Effector memory CD8-positive, alpha-beta T cell (primary cell): Measurements from ENCODE around the gene PTGDS.

Experiments
- ATAC-seq: fragments of 150-1000 bp; cut with Tn5 transposase; replicated peaks from 2 replicates; pipeline ENCODE4 v1.10.0; 2021; ENCODE audit warnings: mild to moderate bottlenecking, moderate library complexity
- DNase-seq, 3 experiments: peaks; one replicate each; pipeline ENCODE4 v3.0.0; 2021
- H3K27ac Mint-ChIP-seq, 2 donors: one replicate each; pipeline ENCODE4 v1.8.0; 2022; ENCODE audit warnings: mild to moderate bottlenecking in 2 of 2, mixed read lengths in 2 of 2, moderate library complexity in 2 of 2
- H3K27me3 Mint-ChIP-seq, 2 donors: one replicate each; pipeline ENCODE4 v1.8.0; 2022; ENCODE audit warnings: mixed read lengths in 2 of 2
- H3K36me3 Mint-ChIP-seq: one replicate; pipeline ENCODE4 v1.8.0; 2022; ENCODE audit warnings: mild to moderate bottlenecking, moderate library complexity, mixed read lengths; ENCODE audit not compliant: insufficient read depth
- H3K4me1 Mint-ChIP-seq, 2 donors: one replicate each; pipeline ENCODE4 v1.8.0; 2022; ENCODE audit warnings: low read depth in 2 of 2, mixed read lengths in 2 of 2
- H3K4me3 Mint-ChIP-seq, 2 donors: one replicate each; pipeline ENCODE4 v1.8.0; 2022; ENCODE audit warnings: mild to moderate bottlenecking in 2 of 2, mixed read lengths in 2 of 2, moderate library complexity in 2 of 2
- H3K9me3 Mint-ChIP-seq, 2 donors: one replicate each; pipeline ENCODE4 v1.8.0; 2022; ENCODE audit warnings: mixed read lengths in 2 of 2

The PTGDS gene

GRCh38 chr9:136942112-136942880 is 35.0 kb upstream of the PTGDS start:
- ATAC-seq (no peak), DNase-seq (no peak)
- Mint-ChIP-seq H3K4me3 (peak overlapping the region; percentile 22 to 78), H3K36me3 (peaks cover 49% of the 10 kb centered on the region), H3K27ac (peak overlapping the region in 1 of 2 donors; percentile 29), H3K9me3 (no peaks in the 10 kb centered on the region), H3K4me1 (peaks cover 11 to 12% of the 10 kb centered on the region in 2 donors), H3K27me3 (no peaks in the 10 kb centered on the region)

GRCh38 chr9:136942881-136943230 is 34.4 kb upstream of the PTGDS start:
- Mint-ChIP-seq H3K9me3 (no peaks in the 10 kb centered on the region), H3K27ac (peak overlapping the region in 1 of 2 donors; percentile 26), H3K36me3 (peaks cover 49% of the 10 kb centered on the region)

GRCh38 chr9:136943291-136944211 is 33.8 kb upstream of the PTGDS start:
- ATAC-seq = peak; percentile 19

More at GRCh38 chr9:136942881-136943230, 34.4 kb upstream of the PTGDS start:
- Mint-ChIP-seq H3K4me3 (peak overlapping the region; percentile 10 to 78), H3K4me1 (peaks cover 12% of the 10 kb centered on the region in 2 donors), H3K27me3 (no peaks in the 10 kb centered on the region)
- ATAC-seq = no peak
- no peak for DNase-seq

GRCh38 chr9:136944212-136944518 is 33.1 kb upstream of the PTGDS start:
- H3K27ac Mint-ChIP-seq = peak overlapping the region in 1 of 2 donors; percentile 59
- H3K27me3 Mint-ChIP-seq = no peaks in the 10 kb centered on the region

More at GRCh38 chr9:136943291-136944211, 33.8 kb upstream of the PTGDS start:
- H3K36me3 Mint-ChIP-seq = peaks cover 54% of the 10 kb centered on the region
- no peaks in the 10 kb centered on the region for H3K9me3 Mint-ChIP-seq
- H3K4me1 Mint-ChIP-seq = peaks cover 15 to 17% of the 10 kb centered on the region in 2 donors
- peak in 1 of 3 experiments; percentile 38 for DNase-seq
- H3K4me3 Mint-ChIP-seq = peak overlapping the region; percentile 78
- H3K27me3 Mint-ChIP-seq = no peaks in the 10 kb centered on the region
- H3K27ac Mint-ChIP-seq = peak overlapping the region in 1 of 2 donors; percentile 59

GRCh38 chr9:136944519-136945332 is 32.6 kb upstream of the PTGDS start, which contains the start of the genes C8G and FBXW5:
TSS of gene C8G (plus strand) at chr9:136945243. CDS start at chr9:136945321, 78 bp downstream.
TSS of gene FBXW5 (minus strand) at chr9:136944738. CDS start at chr9:136944083, 655 bp downstream.
- DNase-seq (peak; percentile 90 to 96 (median 93)), ATAC-seq (peak; percentile 84)
- peaks cover 45% of the 10 kb centered on the region for H3K36me3 Mint-ChIP-seq
- no peaks in the 10 kb centered on the region for H3K27me3 Mint-ChIP-seq
- H3K27ac Mint-ChIP-seq = peak within 1 kb of the TSS; percentile 88 to 96
- peak within 1 kb of the TSS; percentile 78 to 84 for H3K4me3 Mint-ChIP-seq
- H3K4me1 Mint-ChIP-seq = peaks cover 13 to 15% of the 10 kb centered on the region in 2 donors
- no peaks in the 10 kb centered on the region for H3K9me3 Mint-ChIP-seq

More at GRCh38 chr9:136944212-136944518, 33.1 kb upstream of the PTGDS start:
- Mint-ChIP-seq H3K4me3 (peak overlapping the region; percentile 78), H3K9me3 (no peaks in the 10 kb centered on the region), H3K4me1 (peaks cover 14 to 15% of the 10 kb centered on the region in 2 donors), H3K36me3 (peaks cover 51% of the 10 kb centered on the region)
- DNase-seq (no peak), ATAC-seq (peak; percentile 53)

- H3K27ac Mint-ChIP-seq = peak overlapping the region in 1 of 2 donors; percentile 96
- no peak for DNase-seq
- H3K4me3 Mint-ChIP-seq = peak overlapping the region; percentile 75 to 84
These were observed 31.7 kb upstream of the PTGDS start for GRCh38 chr9:136945333-136946227.

GRCh38 chr9:136946228-136947027 is 30.9 kb upstream of the PTGDS start:
- H3K9me3 Mint-ChIP-seq = no peaks in the 10 kb centered on the region
- H3K27ac Mint-ChIP-seq = no peak overlapping the region
- H3K4me1 Mint-ChIP-seq = peaks cover 14 to 18% of the 10 kb centered on the region in 2 donors
- no peaks in the 10 kb centered on the region for H3K27me3 Mint-ChIP-seq
- ATAC-seq (no peak), DNase-seq (no peak)
- H3K36me3 Mint-ChIP-seq = peaks cover 32% of the 10 kb centered on the region
- H3K4me3 Mint-ChIP-seq = no peak overlapping the region

More at GRCh38 chr9:136945333-136946227, 31.7 kb upstream of the PTGDS start:
- Mint-ChIP-seq H3K36me3 (peaks cover 40% of the 10 kb centered on the region), H3K27me3 (no peaks in the 10 kb centered on the region), H3K9me3 (no peaks in the 10 kb centered on the region), H3K4me1 (peaks cover 18% of the 10 kb centered on the region in 2 donors)
- ATAC-seq = no peak

GRCh38 chr9:136947028-136947891 is 30.0 kb upstream of the PTGDS start:
- DNase-seq (no peak), ATAC-seq (no peak)
- Mint-ChIP-seq H3K27me3 (no peaks in the 10 kb centered on the region), H3K4me1 (peaks cover 13 to 18% of the 10 kb centered on the region in 2 donors), H3K9me3 (no peaks in the 10 kb centered on the region), H3K27ac (peak overlapping the region in 1 of 2 donors; percentile 65), H3K36me3 (peaks cover 24% of the 10 kb centered on the region), H3K4me3 (peak overlapping the region in 1 of 2 donors; percentile 85)

- Mint-ChIP-seq H3K27ac (peak overlapping the region; percentile 82), H3K36me3 (peaks cover 18% of the 10 kb centered on the region), H3K27me3 (no peaks in the 10 kb centered on the region), H3K4me3 (peak overlapping the region; percentile 83 to 85), H3K4me1 (peaks cover 13 to 18% of the 10 kb centered on the region in 2 donors), H3K9me3 (no peaks in the 10 kb centered on the region)
- ATAC-seq (no peak), DNase-seq (no peak)
These were observed 29.3 kb upstream of the PTGDS start for GRCh38 chr9:136947955-136948510.

- DNase-seq = no peak
- Mint-ChIP-seq H3K27ac (peak overlapping the region; percentile 82), H3K27me3 (no peaks in the 10 kb centered on the region), H3K4me1 (peaks cover 13 to 18% of the 10 kb centered on the region in 2 donors), H3K9me3 (no peaks in the 10 kb centered on the region), H3K36me3 (peaks cover 12% of the 10 kb centered on the region), H3K4me3 (peak overlapping the region; percentile 83 to 85)
- ATAC-seq = no peak
These were observed 28.0 kb upstream of the PTGDS start for GRCh38 chr9:136949239-136949816.
